GM10266 (cell line): ENCODE data around the gene ALS2CL.

Experiments used
- DNase-seq: peaks from one replicate; pipeline ENCODE4 v3.0.0; 2012; ENCODE audit errors: extremely low spot score
- CTCF ChIP-seq: IDR thresholded peaks from 2 replicates; pipeline ENCODE4 v1.5.1; 2012; ENCODE audit warnings: mild to moderate bottlenecking, low read depth; ENCODE audit not compliant: control insufficient read depth, insufficient read depth; ENCODE audit errors: missing control alignments

The ALS2CL gene

GRCh38 chr3:46624533-46624932, 68.9 kb downstream of the ALS2CL start:
- no peak for DNase-seq
- TF ChIP-seq CTCF, result no peak

GRCh38 chr3:46619845-46620778, 73.4 kb downstream of the ALS2CL start:
- DNase-seq, result no peak
- no peak for TF ChIP-seq CTCF
